Spleen (tissue), 11 donors: ENCODE results near the gene FAM20C. TPM values are rescaled to one million over a fixed set of nuclear protein-coding genes. Genes with fewer than 3 reads are reported as not detected.
A peak's percentile ranks its signal among the peaks of the same experiment; 100 is the strongest.
"Not testable (repeated sequence)": the region's sequence is repeated elsewhere in the genome, so short reads cannot be mapped to it uniquely, and the experiment has no call there.

Source experiments
- DNase-seq: peaks from one replicate; pipeline ENCODE4 v3.0.0-alpha.2; 2020
- H3K27ac ChIP-seq, 8 donors: fragments of 200-600 bp; sonication (generic) in 7 of 8; 1 replicate in 4 of 8; 2 replicates in 4 of 8; pipeline versions ENCODE4 v1.5.0 to v1.8.0; 2016 to 2021; ENCODE audit warnings: inconsistent platforms in 4 of 8, mild to moderate bottlenecking in 4 of 8, moderate library complexity in 1 of 8
- H3K27me3 ChIP-seq, 7 donors: fragments of 200-600 bp; sonication (generic) in 6 of 7; replicated peaks in 1 of 7; 1 replicate in 4 of 7; 2 replicates in 3 of 7; pipeline versions ENCODE4 v1.5.0 to v1.8.0; 2016 to 2021; ENCODE audit warnings: inconsistent platforms in 3 of 7, mild to moderate bottlenecking in 1 of 7
- H3K36me3 ChIP-seq, 6 donors: fragments of 200-600 bp; sonication (generic) in 5 of 6; 1 replicate in 4 of 6; 2 replicates in 2 of 6; pipeline versions ENCODE4 v1.5.0 to v1.8.0; 2016 to 2021; ENCODE audit warnings: inconsistent platforms in 2 of 6
- H3K4me1 ChIP-seq, 6 donors: fragments of 200-600 bp; sonication (generic) in 5 of 6; 1 replicate in 3 of 6; 2 replicates in 3 of 6; pipeline versions ENCODE4 v1.5.0 to v1.8.0; 2016 to 2021; ENCODE audit warnings: inconsistent platforms in 3 of 6
- H3K4me3 ChIP-seq, 8 donors: fragments of 200-600 bp; sonication (generic) in 7 of 8; 1 replicate in 4 of 8; 2 replicates in 4 of 8; pipeline versions ENCODE4 v1.5.0 to v1.8.0; 2016 to 2021; ENCODE audit warnings: inconsistent platforms in 4 of 8, mild to moderate bottlenecking in 4 of 8, moderate library complexity in 2 of 8
- H3K9me3 ChIP-seq, 8 donors: fragments of 200-600 bp; sonication (generic) in 7 of 8; 1 replicate in 4 of 8; 2 replicates in 4 of 8; pipeline versions ENCODE4 v1.5.0 to v1.8.0; 2016 to 2021; ENCODE audit warnings: inconsistent platforms in 4 of 8
- POLR2A ChIP-seq, 3 donors: fragments of 450-650 bp; IDR thresholded peaks; one replicate each; pipeline ENCODE4 v1.5.1; 2017; ENCODE audit warnings: antibody characterized with exemption in 3 of 3, mild to moderate bottlenecking in 1 of 3
- POLR2AphosphoS5 ChIP-seq, 3 donors: sonication (generic); formaldehyde crosslinking; IDR thresholded peaks; one replicate each; pipeline ENCODE4 v1.5.1; 2017; ENCODE audit warnings: antibody characterized with exemption in 3 of 3
- WGBS, 5 donors: extraction: QIAGEN DNeasy Blood & Tissue Kit in 3 of 5; methylation state at CpG; one replicate each; pipeline versions ENCODE4 v1.1.5 to v1.1.7; 2013 to 2018; 5-methylcytosine and 5-hydroxymethylcytosine counted together
- intact Hi-C: fragments of 100-400 bp; cut with DNase I; formaldehyde crosslinking; loops from one replicate; pipeline ENCODE4 v1.15.0; 2023; ENCODE audit warnings: low total_unique reads
- polyA plus RNA-seq, 3 donors: library from polyadenylated mRNA; stranded (reverse); fragments of 200-250 nt; gene quantifications; one replicate each; pipeline ENCODE4 v1.2.1, GENCODE V29; 2013
- total RNA-seq, 7 donors: library from RNA; depleted of rRNA in 3 of 7; stranded (reverse); fragments of >200 nt in 3 of 7; fragmentation: NEBNext Ultra II Directional in 4 of 7; extraction: Animal tissue kit (Norgen Biotek cat#: 25700) in 4 of 7; gene quantifications; one replicate each; pipeline versions ENCODE4 v1.1.0 to v1.2.1, GENCODE V29; 2016 to 2021
- TF ChIP-seq, protein P1 (sequence below), 11 experiments: fragments of 200-600 bp in 7 of 11; fragments of 450-650 bp in 4 of 11; sonication (generic) in 4 of 11; IDR thresholded peaks in 8 of 11; conservative IDR thresholded peaks in 3 of 11; 1 replicate in 7 of 11; 2 replicates in 4 of 11; pipeline versions ENCODE4 v1.4.0 to v1.8.0; 2016 to 2021; ENCODE audit warnings: antibody characterized with exemption in 11 of 11, inconsistent platforms in 4 of 11, mild to moderate bottlenecking in 1 of 11
- donor health status: healthy with polysubstance abuse.
- donor health status: DM: no; HTN: no; CAD: no; lungs with moderate emphysema.
- donor health status: DM: no; HTN: no; CAD: no.
- donor health status: Bipolar disorder and iron deficiency.
- donor health status: healthy.
- donor health status: DM: no; HTN: no; CAD: no.
- donor health status: DM: yes; HTN: yes; CAD: no.

Gene FAM20C
- total and polyA plus RNA-seq, 10 donors, result 6.9 to 27.3 (median 14.6) TPM

DNA sequence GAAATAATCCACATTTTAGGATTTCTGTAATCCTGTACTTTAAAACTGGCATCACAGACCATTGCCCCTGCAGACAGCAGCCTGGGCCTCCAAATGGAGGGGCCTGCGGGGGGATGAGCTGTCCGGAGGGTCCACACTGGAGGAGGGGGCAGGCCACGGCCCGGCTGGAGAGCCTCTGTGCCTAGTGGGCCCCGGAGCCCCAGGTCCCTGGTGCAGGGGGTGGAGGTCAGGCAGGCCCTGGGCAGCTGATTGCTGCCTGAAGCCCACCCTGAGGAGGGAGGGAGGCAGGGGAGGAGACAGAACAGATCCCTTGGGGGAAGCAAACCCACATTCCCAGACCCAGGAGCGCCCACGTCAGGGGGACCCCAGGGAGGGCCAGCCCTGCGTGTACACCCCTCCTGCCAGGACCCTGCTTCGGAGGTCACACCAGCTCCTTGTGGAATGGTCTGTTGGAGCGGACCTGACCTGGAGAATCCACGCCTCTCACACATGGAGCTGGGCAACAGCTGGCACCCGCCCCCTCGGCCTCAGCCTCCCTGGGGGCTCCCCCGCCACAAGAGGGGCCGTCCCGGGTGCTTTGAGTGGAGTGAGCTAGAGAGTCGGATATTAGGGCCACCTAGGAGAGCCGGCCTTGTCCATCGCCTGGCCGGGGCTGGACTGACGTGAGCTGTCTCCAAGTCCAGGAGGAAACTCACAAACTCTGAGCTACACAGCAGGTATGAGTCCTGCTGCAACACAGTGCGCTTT, 12.2 kb upstream of the FAM20C start:
- no peak overlapping the region for H3K27ac ChIP-seq

GRCh38 chr7:181738-182137, 10.6 kb upstream of the FAM20C start:
- Histone ChIP-seq H3K27me3 (peaks cover 0 to 28% (median 0%) of the 10 kb centered on the region in 7 donors), H3K4me1 (peaks cover 0 to 6% (median 0%) of the 10 kb centered on the region in 6 donors), H3K36me3 (no peaks in the 10 kb centered on the region), H3K9me3 (no peaks in the 10 kb centered on the region), H3K4me3 (no peak overlapping the region), H3K27ac (no peak overlapping the region)
- TF ChIP-seq POLR2A (IDR thresholded peaks at IDR 0.05), result no peak
- TF ChIP-seq, protein P1, sequence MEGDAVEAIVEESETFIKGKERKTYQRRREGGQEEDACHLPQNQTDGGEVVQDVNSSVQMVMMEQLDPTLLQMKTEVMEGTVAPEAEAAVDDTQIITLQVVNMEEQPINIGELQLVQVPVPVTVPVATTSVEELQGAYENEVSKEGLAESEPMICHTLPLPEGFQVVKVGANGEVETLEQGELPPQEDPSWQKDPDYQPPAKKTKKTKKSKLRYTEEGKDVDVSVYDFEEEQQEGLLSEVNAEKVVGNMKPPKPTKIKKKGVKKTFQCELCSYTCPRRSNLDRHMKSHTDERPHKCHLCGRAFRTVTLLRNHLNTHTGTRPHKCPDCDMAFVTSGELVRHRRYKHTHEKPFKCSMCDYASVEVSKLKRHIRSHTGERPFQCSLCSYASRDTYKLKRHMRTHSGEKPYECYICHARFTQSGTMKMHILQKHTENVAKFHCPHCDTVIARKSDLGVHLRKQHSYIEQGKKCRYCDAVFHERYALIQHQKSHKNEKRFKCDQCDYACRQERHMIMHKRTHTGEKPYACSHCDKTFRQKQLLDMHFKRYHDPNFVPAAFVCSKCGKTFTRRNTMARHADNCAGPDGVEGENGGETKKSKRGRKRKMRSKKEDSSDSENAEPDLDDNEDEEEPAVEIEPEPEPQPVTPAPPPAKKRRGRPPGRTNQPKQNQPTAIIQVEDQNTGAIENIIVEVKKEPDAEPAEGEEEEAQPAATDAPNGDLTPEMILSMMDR (IDR thresholded peaks at IDR 0.05 in 8 of 11, conservative IDR thresholded peaks at IDR 0.05 in 3 of 11), result no peak
- TF ChIP-seq POLR2AphosphoS5 (IDR thresholded peaks at IDR 0.05), result no peak
- 89 to 93% (median 92%) methylated on average over 16 of the region's 16 CpGs for WGBS, 5 donors
- intact Hi-C loops, result no loop called here
- no peak for DNase-seq

More for the DNA sequence above, 12.2 kb upstream of the FAM20C start:
- TF ChIP-seq, protein P1 (IDR thresholded peaks at IDR 0.05 in 8 of 11, conservative IDR thresholded peaks at IDR 0.05 in 3 of 11), result no peak
- no peak for TF ChIP-seq POLR2AphosphoS5 (IDR thresholded peaks at IDR 0.05)
- no peak for TF ChIP-seq POLR2A (IDR thresholded peaks at IDR 0.05)
- intact Hi-C loops, result no loop called here
- no peak for DNase-seq
- Histone ChIP-seq H3K27me3 (peaks cover 0 to 28% (median 0%) of the 10 kb centered on the region in 7 donors), H3K4me1 (peaks cover 0 to 6% (median 0%) of the 10 kb centered on the region in 6 donors), H3K36me3 (no peaks in the 10 kb centered on the region), H3K4me3 (no peak overlapping the region), H3K9me3 (no peaks in the 10 kb centered on the region)
- 85 to 92% (median 87%) methylated on average over 20 to 22 of the region's 22 CpGs for WGBS, 5 donors

DNA sequence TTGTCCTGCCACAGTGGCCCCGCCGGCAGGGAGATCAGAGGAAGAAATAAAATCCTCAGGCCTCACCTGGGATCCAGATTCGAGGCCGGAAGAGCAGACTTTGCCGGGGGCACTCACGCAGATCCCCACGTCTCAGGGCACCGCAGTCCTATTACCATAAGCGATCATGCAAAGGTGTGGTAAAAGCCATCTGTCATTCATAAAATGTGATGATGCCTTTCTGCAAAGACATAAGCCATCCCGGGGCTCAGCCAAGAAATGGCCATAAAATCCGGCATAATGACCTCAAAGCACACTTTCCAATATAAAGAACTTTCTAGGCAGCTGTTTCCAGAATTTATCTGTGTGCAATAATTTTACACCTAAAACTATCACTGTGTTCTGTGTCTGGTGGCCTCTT, 9.9 kb upstream of the FAM20C start:
- H3K27me3 ChIP-seq, result peaks cover 0 to 28% (median 0%) of the 10 kb centered on the region in 7 donors
- H3K27ac ChIP-seq, H3K4me1 ChIP-seq, H3K9me3 ChIP-seq, intact Hi-C loops, DNase-seq, H3K4me3 ChIP-seq, H3K36me3 ChIP-seq: not testable (repeated sequence)
- WGBS, 5 donors, result 84 to 92% (median 88%) methylated on average over 2 to 9 of the region's 11 CpGs

- 79 to 82% (median 81%) methylated on average over 29 to 30 of the region's 30 CpGs for WGBS, 5 donors
- no peak for DNase-seq
- Histone ChIP-seq H3K4me1 (peaks cover 0 to 6% (median 0%) of the 10 kb centered on the region in 6 donors), H3K27me3 (peaks cover 0 to 17% (median 0%) of the 10 kb centered on the region in 7 donors), H3K4me3 (no peak overlapping the region), H3K36me3 (no peaks in the 10 kb centered on the region), H3K9me3 (no peaks in the 10 kb centered on the region), H3K27ac (peak overlapping the region in 3 of 8 donors; percentile 52 to 65 (median 56))
- TF ChIP-seq POLR2A (IDR thresholded peaks at IDR 0.05) (no peak), POLR2AphosphoS5 (IDR thresholded peaks at IDR 0.05) (no peak)
- TF ChIP-seq, protein P1 (IDR thresholded peaks at IDR 0.05 in 8 of 11, conservative IDR thresholded peaks at IDR 0.05 in 3 of 11), result no peak
- intact Hi-C loops, result no loop called here
Observed at GRCh38 chr7:183496-184292, 8.7 kb upstream of the FAM20C start.
